Fibroblast of skin of abdomen (primary cell): Measurements from ENCODE around the gene STPG2.
"Not testable (repeated sequence)": the region's sequence is repeated elsewhere in the genome, so short reads cannot be mapped to it uniquely, and the experiment has no call there.

Source experiments
- DNase-seq: peaks from one replicate; pipeline ENCODE4 v3.0.0-alpha.2; 2013

The STPG2 gene

DNA sequence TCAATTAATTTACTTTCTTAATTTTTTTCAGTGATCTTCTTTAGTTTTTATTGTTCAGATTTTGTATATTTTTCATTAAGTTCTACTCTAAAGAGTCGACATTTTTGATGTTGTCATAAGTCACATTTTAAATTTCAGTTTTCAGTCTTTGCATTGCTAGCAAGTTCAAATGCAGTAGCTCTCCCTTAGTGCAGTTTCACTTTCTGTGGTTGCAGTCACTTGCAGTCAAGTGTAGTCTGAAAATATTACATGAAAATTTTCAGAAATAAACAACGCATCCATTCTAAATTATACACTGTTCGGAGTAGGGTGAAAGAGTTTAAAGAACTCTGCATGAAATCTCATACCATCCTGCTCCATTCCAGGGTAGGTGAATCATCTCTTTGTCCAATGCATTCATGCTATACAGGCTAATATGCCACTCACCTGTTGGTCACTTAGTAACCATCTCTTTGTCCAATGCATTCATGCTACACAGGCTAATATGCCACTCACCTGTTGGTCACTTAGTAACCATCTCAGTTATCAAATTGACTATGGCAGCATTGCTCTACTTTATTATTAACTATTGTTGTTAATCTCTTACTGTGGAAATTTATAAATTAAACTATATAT is 356.9 kb downstream of the STPG2 start:
- DNase-seq = no peak

DNA sequence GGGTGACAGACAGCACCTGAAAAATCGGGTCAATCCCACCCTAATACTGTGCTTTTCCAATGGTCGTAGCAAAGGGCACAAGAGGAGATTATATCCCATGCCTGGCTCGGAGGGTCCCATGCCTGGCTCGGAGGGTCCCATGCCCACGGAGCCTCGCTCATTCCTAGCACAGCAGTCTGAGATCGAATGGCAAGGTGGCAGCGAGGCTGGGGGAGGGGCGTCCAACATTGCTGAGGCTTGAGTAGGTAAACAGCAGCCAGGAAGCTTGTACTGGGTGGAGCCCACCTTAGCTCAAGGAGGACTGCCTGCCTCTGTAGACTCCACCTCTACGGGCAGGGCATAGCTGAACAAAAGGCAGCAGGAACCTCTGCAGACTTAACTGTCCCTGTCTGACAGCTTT is 365.1 kb downstream of the STPG2 start:
- no peak for DNase-seq

DNA sequence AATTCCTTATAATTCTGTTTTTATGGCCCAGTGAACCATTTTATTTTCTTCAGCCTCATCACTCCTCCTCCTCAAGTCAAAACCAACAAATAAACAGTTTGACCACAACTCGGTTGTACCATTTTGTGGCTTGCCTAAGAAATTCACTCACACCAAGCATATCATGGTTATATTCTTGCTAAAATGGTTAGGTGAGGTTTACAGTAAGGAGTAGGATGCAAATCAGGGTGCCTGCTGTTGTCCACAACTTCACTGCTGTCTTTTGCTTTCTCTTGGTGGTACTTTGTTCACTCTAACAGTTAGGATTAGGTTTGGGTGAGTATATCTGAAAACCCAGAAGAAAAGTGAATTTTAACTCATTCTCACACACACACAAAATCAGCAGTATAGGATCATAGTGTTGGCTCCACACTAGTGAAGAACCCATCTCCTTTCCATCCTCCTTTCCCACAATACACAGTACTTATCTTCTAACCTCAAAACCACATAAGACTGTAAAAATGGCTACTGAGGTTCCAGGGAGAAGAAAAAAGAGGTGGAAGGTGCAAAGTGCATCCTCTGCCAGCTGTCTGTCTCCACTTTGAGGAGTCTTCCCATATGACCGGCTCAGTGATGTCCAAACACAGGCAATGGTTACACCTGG is 368.8 kb downstream of the STPG2 start:
- DNase-seq = no peak

DNA sequence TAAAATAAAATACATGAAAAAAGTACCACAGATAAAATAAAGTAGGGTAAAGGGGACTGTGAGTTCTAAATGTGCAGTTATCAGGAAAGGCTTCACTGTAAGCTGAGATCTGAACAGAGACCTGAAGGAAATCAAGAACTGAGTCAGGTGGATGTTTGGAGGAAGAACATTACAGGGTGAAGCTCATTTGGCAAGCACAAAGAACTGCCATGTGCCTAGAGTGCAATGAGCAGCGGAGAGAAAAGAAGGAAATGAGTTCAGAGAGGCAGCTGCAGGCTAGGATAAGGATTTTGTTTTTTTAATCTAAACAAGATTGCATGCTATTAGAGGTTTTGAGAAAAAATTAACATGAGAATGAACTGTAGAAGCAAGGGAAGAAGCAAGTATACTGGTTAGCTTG is 373.1 kb downstream of the STPG2 start:
- DNase-seq = no peak

DNA sequence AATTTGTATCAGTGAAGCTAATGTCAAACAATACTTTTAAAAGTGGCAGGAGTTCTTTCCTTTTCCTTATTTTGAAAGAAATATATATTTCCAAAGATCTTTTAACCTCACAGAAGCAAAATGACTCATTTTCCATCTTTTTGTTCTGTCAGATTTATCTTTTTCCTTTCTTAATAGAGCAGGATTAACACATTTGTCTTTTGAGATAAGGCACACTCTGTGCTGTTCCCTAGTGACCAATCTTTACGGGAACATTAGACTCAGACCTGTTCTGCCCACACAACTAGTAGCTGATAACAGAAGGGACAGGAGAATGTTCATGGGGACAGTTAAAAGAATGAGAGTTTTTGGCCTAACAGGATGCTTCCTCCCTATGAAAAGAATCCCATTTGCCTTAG is 381.2 kb downstream of the STPG2 start:
- no peak for DNase-seq

DNA sequence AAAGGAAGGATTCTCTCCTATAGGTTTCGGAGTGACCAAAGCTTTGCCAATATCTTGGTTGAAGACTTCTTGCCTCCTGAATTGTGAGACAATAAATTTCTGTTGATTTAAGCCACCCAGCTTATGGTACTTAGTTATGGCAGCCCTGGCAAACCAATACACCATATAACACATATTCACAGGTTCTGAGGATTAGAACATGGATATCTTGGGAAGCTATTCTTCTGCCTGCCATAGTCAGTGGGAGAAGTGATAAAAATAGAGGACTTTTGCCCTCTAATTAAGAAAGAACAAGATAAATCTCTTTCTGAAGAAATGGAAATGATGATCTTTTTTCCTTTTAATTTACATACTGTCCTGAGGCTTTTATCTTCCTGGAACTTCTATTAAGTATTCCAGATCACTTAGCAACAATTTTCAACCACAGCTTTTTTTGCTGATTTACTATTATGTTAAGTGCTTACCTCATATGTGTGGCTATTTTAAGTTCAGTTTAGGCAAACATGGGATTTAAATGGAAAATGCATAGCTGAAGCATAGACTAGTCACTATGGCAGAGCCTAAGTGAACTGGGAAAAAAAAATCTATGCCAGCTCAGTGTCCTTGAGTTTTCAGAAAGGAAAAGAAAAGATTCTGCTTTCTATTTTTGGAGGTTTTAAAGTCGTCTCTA is 381.7 kb downstream of the STPG2 start:
- DNase-seq = no peak

DNA sequence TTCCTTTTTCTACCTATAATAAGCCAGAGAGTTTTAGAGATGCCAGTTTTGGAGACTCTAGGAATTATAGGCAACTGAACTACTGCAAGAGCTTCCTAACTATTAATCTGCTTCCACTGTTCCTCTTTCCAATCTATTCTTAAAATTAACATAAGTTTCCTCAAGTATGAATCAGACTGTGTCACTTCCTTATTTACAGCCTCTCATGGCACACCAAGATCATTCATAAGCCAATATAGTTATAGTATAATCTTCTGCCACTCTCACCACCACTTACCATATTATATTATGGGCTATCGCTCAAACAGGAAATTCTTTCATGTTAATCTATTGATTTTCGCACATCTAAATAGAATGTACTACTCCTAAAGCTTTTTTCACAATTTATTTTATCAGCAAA is 383.5 kb downstream of the STPG2 start:
- no peak for DNase-seq

DNA sequence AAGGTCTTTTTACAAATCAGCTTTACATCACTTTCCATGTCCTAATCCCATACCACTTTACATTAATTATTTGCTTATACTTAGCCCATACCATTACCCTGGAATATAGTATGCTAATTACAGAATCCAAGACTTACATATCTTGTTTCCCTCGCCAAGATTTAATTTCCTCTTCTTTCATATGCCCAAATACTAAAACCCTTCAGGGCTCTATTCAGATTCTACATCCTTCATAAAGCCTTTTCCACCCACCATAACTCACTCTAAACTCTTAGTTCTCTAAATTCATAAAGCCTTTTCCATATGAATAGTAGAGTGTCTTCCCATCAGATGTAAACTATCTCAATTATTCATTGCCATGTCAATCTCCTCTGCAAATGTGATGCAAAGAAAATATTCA is 390.7 kb downstream of the STPG2 start:
- no peak for DNase-seq

DNA sequence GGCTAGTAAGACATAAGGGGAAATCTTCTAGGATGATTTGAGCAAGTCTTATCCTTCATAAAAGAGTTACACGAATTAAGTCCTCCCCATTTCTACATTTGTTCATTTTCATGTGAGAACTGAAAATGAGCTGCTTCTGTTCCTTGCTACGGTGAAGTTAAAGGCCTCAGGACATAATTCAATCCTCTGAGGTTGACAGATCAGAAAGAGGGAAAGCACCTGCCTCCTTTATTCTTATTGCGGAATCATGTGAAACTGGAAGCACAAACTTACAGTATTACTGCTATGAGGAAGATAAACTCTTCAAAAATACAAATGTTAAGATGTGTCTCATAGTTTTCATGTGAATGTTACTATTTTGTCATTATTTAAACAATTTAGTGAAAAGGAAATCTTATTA is 395.3 kb downstream of the STPG2 start:
- no peak for DNase-seq

DNA sequence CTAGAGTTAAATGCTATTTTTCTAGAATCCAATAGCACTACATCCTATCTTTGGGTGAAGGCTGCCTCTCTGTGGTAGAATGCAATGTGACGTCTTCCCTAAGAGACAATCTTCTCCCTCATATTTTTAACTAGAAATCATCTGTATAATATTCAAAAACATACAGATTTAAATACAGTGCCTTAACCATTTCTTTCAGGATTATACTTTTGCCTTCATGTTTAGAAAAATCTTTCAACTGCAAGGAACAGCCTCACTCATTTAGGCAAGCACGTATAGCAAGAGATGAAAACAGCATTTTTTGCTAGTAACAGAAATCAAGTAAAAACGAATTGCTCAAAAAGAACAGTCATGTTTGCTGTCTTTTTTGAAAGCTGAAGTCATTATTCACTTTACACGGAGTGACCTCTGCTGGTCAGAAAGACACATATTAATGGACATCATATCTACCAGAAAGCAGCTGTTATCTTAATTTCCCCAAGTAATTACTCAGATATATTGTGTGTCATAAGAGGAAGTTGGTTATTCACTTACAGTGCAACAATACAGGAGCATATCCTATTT is 422.3 kb downstream of the STPG2 start:
- no peak for DNase-seq

DNA sequence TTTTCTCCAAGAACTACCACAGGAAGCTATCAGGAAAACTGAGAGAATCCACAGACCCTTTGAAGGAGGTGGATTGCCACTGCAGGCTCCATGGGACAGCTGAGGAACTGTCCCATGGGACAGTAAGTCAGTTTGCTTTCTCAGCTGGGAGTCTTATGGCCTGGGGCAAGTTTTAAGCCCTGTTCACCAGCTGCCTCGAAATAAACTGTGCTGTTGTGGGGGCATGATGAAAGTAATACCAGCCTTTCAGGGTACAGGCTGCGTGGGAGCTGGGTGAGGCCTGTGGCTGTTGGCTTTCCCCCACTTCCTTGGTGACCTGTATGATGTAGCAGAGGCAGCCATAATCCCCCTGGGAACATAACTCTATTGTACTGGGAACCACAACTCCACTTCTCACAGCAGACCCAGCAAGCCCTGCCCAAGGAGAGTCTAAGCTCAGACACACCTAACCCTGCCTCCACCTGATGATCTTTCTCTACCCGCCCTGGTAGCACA is 452.1 kb downstream of the STPG2 start:
- DNase-seq = no peak

DNA sequence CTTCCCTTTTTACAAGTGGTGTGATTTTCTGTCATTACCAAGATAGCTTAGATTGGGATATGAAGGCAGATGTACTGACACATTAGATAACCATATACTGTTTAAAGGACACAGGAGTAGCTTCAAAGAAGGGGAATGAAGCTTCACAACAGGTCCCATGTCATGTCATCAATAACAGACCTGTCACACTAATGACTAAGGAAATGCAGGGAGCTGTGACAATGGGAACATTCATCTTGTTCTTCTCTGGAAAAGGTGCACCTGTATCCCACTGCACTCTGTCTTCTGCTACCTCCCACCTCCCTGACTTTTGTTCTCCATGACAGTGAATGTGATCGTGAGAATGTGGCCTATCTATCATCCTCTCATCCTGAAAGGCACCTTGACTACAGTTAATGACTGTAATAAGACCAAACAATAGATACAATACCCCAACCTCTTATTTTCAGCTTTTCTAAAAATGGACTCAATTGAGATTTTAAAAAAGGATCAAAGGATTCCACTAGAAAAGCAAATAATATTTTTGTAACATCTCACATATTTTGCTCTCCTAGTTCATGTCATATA is 472.5 kb downstream of the STPG2 start:
- DNase-seq = no peak

DNA sequence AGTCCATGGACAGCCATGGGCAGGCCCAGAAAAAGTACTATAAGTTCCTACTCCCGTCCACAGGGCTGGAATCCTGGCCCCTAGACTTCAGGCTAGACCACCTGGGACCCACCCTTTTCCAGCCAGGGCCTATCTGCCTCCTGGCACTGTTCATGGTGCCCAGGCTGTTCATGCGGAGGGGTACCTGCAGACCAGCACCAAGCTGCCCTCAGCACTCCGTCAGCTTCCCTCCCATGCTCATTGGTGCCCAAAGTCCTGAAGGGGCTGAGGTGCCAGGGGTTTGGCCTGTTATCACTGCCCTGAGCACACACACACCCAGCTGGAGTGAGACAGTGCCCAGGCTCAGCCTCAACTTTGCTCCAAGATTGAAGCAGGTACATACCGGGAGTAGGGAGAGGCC is 477.7 kb downstream of the STPG2 start:
- DNase-seq = no peak

DNA sequence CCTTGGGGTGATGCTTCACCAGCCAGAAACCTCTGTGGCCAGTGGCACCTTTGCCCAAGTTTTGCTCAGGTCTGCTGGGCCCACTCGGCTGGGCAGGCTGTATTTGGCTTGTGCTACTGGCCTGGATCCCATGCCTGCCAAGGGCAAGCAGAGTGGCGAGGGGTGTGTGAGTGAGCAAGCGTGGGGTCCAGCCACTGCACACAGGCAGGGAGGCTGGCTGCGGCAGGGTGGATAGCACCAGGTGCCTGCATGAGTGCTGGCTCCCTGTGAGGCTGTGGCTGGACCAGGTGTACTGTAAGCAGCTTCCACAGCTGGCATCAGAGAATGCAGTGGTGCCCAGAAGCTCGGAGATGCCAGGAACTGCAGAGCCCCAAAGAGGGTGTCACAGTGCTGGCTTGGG is 478.5 kb downstream of the STPG2 start:
- no peak for DNase-seq

DNA sequence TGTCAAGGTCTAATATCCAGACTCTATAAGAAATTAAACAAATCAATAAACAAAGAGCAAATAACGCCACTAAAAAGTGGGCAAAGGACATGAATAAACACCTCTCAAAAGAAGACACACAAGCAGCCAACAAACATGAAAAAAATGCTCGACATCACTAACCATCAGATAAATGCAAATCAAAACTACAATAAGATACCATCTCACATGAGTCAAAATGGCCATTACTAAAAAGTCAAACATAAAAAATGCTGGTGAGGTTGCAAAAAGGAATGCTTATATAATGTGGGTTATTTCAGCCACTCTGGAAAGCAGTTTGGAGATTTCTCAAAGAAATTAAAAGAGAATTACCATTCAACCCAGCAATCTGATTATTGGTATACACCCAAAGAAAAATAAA is 481.1 kb downstream of the STPG2 start:
- DNase-seq = peak; percentile 31

DNA sequence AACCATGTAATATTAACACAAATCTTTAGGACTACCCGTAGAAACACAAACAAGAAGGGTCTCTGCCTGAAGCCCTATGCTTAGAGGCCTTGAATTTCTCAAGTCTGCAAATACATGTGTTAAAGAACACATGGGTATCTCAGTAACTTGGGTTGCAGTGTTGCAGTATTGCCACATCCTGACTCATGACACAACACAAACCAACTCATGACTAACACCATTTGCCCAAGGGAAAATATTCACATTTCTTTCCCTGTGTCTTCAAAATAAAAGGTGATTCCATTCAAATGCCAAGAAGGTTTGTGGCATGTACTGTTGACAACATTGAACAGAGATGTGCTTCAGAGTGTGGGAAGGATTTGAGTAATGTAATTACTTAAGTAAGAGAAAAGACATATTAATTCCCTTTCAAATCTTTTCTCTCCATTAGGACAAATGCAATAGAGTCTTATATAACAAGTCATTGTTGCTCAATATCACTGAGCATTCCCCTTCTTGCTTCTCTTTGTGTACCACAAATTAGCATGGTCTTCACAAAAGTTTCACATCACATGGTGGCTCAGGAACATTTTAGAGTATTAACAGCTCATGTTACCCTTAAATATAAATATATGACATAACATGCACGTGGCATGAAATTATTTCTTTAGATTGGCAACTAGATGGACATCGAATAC is 487.1 kb downstream of the STPG2 start:
- peak; percentile 78 for DNase-seq

DNA sequence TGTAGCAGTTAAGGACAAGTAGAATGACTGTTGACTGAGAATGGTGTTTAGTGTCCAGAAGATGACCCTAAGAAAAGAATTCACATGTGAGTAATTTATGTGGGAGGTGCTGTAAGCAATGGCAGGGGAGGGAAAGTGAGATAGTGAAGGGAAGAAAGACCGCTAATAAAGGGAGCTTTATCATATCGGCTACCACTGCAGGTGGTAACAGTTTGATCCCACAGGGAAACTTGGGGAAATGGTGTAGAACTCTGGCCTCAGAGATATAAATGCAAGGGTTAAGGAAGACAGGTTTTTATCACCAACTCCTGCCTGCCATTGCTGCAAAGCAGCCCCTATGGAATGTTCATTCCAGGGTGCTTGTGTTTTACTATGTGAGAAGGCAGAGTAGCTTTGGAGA is 489.6 kb downstream of the STPG2 start:
- DNase-seq = no peak

DNA sequence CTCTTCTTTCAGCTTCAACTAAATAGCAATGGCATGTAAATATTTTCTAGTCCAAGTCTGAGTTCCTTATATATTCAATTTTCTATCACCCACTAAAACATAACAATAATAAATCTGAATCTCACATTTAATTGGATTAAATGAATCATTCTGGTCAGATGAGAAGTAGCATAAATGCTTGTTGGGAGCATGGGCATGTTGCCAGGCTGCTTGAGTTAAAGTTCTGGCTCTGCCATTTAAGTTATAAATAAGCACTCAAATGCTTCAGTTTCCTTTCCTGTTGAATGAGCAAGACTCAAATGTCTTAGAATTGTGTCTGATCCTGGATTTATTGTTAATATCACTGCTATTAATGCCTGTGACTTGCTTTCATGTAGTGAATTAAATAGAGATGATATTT is 496.3 kb downstream of the STPG2 start:
- DNase-seq = peak; percentile 67

DNA sequence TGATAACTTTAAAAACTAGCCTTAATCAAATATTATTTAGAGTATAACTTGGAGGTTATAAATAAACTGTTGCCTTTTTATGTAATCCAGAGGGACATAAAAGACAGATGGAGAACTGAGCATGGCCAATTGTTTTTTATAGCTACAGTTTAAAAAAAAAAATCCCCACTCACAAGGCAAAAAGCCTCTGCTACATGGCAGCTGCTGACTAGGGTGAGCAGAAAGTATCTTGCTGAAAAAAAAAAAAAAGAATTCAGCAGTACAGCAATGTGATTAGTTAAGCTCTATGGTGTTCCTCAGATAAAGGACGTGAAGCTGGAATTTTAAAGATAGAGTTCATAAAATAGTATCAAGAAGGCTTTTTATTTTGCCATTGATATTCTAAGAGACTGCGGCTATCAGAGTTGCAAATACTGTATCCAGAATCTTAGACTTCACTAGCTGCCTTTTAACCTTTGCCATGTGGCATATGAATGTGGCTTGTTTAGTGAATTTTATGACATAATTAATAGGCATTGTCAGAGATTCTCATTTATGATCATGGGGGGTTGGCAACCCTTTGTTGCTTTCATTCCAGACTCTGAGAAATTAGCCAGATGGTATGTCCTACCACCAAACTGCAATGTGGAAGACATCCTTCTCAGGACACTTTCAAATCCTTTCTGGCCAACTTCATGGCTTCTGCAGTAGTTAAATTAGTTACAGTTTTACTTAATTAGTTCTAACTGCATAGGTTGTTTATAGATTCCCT is 498.0 kb downstream of the STPG2 start:
- no peak for DNase-seq

DNA sequence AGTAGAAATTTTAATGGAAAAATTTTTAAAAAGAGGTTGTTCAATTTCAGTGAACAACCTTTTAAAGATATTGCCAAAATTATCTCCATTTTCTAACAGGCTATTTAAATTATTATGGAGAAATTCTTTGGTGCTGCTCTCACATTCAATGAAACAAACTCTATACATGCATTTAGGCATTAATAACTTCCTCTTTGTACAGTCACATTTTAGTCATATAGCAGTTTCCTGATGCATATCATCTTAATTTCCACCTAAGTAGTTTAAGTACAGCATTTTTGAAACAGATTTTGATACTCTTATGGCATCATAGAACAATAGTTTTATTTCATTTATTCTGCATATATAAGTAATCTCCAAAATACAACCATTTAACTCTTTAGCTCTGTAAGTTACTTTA is 500.1 kb downstream of the STPG2 start:
- no peak for DNase-seq

DNA sequence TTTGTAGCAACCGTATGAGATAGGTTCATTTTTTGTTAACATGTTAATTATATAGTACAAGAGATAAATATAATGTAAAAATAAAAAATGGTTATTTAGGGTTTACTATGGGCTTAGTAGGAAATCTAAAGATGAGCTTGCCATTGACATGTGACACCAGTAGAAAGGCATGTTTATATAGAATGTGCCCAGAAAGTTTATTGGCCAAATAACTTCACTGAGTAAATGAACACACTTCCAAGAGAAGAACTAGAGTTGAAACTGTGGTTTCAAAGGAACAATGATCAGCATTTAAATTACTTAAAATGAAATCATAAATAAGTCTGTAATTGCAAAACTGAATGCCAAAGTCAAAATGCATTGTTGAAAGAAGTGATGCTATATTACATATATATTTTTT is 503.3 kb downstream of the STPG2 start:
- no peak for DNase-seq

DNA sequence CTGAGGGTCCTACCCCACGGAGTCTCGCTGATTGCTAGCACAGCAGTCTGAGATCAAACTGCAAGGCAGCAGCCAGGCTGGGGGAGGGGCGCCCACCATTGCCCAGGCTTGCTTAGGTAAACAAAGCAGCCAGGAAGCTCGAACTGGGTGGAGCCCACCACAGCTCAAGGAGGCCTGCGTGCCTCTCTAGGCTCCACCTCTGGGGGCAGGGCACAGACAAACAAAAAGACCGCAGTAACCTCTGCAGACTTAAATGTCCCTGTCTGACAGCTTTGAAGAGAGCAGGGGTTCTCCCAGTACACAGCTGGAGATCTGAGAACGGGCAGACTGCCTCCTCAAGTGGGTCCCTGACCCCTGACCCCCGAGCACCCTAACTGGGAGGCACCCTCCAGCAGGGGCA is 509.4 kb downstream of the STPG2 start:
- DNase-seq = not testable (repeated sequence)
